SK-N-DZ (cell line): Measurements from ENCODE around the gene GATAD2A.
"Not testable (repeated sequence)": the region's sequence is repeated elsewhere in the genome, so short reads cannot be mapped to it uniquely, and the experiment has no call there.

ENCODE experiments used
- DNase-seq: peaks from one replicate; pipeline ENCODE4 v3.0.0-alpha.2; 2015; ENCODE audit warnings: low spot score

Gene GATAD2A

DNA sequence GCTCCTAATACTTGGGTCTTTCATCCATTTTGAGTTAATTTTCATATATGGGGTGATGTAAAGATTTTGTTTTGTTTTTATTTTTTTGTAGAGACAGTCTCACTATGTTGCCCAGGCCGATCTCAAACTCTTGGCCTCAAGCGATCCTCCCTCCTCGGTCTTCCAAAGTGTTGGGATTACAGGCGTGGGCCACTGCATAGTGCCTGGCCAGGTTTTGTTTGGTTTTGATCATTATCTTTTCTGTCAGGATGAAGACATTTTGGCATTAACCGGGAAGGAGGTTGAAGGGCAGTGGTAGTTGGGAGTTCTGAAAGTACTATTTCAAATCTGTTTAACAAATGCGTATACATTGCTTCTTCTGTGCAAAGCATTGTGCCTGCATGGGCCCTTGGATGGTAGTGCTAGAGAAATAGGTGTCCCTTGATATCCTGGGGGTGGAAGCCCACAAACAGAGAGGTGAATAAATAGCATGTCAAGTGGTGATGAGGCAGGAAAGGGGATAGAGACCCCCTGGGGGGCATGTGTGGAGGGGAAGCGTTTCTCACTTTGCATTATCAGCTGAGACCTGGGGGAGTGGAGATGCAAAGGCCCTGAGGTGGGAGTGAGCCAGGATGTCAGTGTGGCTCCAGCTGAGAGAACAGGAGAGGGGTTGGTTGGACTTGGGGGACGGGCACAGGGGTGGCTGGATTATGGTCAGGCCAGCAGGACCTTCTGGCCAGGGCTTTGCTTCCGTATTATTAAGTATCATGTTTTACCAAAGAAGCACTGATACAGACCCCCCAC, 41.4 kb downstream of the GATAD2A start:
- no peak for DNase-seq

DNA sequence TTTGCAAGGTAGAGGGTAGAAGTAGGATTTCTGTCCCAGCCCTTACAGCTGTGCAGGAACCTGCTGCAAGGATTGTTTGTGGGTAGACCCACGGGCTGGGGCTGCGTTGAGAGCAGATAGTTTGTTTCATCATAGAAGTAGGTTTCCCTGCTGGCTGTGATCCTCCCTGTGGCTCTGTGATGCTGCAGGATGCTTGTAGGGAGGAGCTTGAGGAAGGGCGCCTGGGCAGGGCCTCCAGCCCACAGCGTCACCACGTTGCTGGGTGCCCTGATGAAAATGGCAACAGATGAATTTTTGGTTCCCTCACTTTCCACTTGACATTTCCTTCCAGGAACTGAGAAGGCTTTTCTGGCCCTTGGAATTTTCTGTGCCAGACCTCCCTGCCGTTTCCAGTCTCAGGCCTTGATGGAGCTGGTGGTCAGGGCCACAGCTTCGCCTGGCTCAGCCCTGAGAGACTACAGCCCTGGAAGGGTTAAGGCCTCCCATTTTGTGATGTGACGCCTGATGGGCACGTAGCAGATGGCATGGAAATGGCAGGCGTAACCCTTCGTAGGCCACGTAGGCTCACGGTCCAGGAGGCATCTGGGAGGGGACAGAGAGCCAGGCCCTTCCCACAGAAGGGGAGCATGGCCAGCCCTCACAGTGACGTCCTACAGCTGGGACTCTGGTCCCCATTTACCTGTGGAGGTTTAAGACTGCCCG, 42.2 kb downstream of the GATAD2A start:
- no peak for DNase-seq

DNA sequence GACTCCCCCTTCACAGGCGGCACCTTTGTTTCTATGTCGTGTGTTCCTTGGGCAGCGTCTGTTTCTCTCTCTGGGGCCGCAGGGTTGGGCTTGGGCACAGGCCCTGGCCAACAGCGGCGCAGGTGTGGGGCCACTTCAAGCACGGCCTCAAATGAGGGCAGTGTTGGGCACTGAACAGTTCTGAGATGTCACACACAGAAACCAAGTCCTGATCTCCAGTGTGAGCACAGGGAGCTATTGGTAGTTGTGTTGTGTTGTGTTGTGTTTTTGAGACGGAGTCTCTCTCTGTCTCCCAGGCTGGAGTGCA, 42.7 kb downstream of the GATAD2A start:
- DNase-seq, result no peak

DNA sequence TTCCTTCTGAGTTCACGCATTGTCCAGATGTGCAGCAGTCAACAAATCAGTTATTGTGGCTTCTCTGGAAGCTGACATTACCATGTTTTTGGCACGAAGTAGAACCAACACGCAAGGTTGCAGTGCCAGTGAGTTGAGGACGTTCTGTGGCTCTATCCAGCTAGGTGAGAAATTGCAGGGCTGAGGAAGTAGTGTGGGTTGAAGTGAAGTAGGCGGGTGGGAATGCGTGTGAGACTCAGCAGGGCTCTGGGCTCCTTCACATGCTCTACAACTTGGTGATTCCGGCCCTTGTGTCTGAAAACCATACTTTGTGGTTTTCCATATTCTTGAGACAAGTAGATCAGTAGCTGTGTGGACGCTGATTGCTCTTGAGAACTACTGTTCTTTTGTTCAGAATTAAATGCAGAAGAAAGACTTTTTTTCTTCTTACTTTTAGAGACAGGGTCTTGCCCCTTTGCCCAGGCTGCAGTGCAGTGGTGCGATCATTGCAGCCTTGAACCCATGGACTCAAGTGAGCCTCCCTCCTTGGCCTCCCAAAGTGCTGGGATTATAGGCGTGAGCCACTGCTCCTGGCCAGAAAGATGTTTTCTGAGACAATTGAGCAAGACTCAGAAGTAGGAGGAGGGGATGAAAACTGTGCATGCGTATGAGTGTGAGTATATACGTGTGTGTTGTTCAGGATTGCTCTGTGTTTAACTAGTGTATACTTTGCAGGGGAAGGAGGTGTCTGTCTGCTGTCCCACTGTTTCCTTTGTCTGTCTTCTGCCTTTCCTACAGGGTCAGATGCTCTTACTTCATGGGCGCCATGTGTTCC, 46.2 kb downstream of the GATAD2A start:
- no peak for DNase-seq

DNA sequence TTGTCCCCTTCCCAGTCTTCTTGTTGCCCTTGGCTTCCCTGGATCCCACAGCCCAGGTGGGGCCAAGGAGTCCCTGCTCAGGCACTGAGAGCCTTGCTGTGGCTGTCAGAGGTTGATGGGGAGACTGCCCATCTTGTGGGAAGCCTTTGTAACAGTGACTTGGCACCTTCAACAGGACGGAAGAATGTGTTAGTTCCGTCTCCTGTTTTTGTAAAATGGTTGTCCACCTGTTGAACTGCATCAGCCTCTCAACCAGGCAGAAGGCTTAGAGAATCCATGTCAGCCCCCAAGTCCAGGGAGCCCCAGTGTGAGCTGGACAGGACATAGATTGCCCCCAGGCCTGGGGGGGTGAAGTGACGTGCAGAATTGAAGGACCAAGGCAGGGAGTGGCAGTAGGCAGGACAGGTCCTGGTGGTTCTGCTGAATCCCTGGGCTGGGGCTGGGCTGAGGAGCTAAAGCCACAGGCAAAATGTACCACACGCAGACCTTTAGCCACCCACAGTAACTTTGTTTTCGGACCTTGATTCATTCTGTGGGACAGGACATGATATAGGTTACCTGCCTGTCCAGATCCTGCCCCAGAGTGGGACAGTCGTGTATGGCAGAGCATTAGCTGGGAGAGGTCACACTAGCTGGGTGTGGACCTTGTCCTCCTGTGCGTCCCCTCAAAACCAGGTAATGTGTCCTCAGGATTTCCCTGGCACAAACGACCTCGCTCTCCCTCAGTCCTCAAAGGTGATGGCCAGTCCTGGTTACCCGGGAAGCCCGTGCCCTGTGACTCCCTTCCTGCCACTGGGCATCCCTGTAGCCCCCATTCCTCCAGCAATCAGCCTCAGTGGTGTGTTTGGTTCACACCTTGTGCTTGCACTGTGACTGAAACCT, 47.0 kb downstream of the GATAD2A start:
- DNase-seq, result no peak

DNA sequence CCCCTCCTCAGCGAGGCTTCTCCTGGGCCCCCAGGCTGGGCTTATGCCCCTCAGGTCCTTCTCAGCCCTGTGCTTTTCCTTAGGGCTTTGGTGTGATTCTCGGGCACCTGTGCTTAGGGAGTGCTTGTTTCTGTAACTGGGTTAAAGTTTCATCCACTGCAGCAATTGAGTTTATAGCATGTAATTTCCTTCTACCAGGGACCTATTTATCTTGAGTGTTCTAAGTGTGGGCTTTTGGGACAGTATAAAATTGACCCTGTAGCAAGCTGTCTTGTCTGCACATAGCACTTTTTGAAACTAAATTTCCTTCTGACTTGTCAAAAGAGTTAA, 47.6 kb downstream of the GATAD2A start:
- no peak for DNase-seq

DNA sequence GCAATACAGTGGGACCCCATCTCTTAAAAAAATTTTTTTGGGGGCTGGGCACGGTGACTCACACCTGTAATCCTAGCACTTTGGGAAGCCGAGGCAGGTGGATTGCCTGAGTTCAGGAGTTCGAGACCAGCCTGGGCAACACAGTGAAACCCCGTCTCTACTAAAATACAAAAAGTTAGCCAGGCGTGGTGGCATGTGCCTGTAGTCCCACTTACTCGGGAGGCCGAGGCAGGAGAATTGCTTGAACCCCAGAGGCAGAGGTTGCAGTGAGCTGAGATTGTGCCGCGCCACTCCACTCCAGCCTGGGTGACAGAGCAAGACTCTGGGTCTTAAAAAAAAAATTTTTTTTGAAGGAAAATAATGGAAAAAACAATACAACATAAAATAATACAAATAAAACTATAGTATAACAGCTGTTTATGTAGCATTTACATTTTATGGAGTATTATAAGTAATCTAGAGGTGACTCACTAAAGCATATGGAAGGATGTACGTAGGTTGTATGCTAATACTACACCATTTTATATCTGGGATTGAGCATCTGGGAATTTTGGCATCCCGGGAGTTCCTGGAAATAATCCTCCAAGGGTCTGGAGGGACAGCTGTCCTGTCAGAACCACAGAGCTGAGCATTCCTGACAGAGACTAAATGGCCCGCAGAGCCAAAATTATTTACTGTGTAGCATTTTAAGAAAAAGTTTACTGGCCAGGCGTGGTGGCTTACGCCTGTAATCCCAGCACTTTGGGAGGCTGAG, 49.9 kb downstream of the GATAD2A start:
- DNase-seq, result not testable (repeated sequence)

DNA sequence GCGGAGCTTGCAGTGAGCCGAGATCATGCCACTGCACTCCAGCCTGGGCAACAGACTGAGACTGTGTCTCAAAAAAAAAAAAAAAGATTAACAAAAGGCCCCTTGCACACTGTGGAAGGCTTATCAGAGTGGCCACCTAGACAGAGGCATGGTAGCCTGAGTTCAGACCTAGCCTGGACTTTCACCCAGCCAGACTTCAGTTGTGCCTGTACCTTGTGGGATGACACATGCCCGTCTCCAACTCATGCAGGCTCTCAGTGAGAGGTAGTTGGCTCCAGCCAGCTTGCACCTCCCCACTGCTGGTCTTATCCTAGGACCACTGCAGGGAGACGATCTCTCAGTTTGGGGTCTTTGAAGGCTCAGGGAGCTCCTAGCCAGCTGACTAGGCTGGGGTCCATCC, 52.2 kb downstream of the GATAD2A start:
- no peak for DNase-seq

DNA sequence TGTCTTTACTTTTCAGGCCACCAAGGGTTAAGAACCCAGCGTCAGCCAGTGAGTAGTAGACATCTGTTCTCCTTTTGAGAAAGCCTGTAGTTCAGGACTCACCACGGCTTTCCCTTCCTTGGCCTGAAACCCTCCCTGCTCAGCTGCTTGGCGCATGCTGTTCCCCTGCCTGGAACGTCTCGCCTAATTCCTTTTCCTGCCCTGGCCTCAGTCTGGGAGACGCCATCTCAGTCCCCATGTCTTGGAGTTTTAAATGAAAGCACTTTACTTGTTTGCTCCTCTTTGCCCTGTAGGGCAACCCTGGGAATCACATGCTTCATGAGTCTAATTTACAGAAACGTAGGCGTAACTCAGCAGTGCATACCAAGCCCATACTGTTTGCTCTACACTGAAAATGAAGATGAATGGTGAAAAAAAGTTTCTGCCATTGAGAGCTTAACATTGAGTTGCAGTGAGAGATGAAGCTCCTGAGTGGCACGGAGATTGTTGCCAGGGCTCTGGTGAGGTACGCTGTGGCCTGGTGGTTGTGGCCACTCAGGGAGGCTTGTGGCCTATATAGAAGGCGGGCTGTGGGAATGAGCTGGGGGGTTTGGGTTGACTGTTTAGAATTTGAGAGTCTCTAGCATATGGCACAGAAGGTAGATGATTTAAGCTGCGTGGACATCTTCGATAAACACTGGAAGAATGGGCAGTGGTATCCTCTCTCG, 52.8 kb downstream of the GATAD2A start:
- no peak for DNase-seq

DNA sequence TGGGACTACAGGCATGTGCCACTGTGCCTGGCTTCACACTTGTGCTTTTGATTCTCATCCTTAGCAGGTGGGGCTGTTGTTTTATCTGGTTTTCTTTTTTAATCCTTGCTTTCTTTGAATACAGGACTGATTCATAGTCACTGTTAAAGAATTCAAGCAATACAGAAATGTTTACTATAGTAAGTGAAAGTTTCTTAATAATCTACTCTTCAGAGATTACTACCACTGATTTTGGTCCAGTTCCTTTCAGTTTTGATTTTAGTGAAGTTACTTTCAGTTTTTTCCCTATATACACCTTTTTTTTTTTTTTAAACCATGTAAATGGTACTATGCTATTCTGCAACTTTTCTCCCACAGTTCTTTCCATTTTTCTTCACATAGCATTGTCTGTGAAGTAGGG, 53.6 kb downstream of the GATAD2A start:
- no peak for DNase-seq

DNA sequence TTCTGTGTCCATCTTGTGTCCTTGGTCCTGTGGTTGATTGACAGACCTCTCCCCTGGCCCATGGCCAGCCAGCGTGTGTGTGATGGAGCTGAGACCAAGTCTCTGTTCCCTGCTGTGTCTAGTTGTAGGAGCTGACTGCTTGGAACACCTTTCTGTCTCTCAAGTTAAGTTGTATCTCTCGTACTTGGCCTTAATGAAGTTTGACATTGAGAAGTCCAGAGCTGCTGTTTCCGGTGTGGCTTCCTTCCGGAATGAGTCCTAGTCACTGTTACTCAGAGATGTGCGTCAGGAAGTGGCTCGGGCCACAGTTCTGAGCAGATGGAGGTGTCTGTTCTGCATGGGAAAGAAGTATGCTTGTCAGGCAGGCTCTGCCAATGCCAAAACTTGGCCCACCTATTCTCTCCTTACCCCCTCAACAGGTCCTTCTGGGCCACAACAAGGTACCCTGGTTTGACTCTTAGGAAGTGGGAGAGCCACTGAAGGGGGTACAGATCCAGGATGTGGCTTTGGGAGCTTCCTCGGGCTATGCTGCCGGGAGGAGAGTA, 54.3 kb downstream of the GATAD2A start:
- DNase-seq, result no peak

DNA sequence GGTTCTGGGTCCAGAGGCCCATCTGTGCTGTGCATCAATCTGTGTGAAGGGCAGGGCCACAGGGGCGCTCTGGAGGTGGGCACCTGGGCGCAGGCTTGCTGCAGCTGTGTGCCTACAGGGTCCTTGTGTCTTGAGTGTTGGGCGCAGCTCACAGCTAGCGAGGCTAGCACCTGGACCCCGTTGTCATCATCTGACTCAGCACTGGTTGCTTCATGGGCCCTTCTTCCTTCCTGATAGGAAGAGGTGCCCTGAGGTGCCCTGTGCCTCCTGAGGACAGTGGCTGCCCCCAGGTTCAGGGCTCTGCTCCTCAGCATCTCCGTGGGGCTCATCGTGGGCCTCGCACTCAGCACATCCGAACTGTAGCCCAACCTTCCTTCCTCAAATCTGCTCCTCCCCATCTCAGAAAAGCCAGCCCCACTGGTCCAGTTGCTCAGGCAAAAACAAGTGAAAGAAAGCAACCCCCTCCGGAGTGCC, 54.8 kb downstream of the GATAD2A start:
- DNase-seq, result no peak

DNA sequence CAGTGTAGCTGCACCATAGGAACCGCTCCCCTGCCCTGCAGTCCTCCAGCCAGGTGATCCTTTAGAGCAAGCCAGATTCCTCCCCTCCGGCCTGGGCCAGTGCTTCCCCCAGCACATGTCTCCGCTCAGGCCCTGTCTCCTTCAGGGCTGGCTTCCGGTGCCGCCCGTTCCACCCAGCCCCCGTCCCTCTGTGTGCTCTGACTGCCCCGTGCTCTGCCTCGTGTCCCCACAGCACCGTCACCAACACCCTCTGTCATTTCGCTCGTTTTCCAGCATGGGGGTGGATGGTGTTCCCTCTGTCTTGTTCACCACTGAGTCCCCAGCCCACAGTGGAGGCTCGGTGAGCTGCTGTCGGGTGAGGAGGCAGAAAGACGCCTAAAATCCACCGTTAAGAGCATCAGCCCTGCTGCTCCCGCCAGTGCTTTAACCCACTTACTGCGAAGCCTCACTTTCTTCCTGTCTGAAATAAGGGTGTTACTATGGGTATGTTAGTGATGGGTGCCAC, 55.3 kb downstream of the GATAD2A start:
- peak; percentile 50 for DNase-seq

DNA sequence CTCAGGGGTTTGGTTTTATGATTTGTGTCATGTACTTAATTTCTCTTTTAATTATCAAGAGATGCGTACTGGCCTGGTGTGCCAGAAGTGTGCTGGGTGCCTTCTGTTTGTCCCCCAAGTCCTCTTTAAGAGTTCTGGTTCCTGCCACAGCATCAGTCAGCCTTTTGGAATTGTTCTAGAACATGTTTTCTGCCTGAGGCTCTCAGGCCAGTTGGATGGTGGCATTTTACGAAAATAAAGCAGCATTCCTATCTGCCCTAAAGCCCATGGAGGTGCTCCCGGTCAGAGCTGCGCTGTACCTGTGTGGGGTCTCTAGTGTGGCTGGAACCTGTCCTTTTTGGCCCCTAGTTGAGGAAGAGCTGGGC, 55.8 kb downstream of the GATAD2A start:
- DNase-seq, result no peak

DNA sequence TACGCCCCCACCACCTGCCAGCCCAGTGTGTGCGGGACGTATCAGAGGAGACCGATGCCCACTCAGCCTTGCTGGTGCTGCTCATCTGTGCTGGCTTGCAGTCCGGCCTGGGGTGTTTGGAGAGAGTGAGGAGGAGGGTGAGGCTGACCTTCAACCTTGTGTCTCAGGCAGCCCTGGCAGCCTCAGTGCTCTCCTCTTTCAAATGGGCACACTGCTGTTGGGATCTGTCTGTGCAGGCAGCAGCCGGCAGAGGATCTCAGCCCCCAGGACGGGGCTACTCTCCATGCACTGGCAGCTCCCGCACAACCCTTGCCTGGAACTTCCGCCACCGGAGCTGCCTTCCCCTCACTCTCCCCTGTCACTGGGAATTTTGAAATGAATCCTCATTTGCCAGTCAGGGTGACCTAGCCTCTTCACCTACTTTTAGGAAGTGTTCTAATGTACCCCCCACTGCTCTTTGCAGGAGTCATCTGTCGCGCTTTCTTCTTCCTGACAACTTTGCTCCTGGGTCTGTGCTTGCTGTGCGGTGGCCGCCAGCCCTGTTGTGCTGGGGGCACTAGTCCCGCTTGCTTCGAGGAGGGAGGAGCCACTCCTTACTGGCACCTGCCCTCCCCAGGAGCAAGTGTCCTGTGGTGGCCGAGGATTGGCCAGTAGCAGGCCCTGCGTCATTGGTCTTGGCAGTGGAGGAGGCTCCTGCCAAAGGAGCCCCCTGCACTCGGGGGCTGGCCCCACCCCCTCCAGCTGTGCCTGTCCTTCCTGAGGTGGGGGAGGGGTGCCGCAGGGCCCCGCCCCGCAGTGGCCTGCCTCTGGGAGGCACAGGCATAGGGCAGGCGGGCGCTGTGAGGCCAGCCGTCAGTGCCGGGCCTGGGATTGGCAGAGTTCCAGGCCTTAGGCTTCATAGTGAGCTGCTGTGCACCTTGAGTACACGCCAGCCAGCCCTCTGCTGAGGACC, 56.5 kb downstream of the GATAD2A start:
- DNase-seq, result peak; percentile 87

DNA sequence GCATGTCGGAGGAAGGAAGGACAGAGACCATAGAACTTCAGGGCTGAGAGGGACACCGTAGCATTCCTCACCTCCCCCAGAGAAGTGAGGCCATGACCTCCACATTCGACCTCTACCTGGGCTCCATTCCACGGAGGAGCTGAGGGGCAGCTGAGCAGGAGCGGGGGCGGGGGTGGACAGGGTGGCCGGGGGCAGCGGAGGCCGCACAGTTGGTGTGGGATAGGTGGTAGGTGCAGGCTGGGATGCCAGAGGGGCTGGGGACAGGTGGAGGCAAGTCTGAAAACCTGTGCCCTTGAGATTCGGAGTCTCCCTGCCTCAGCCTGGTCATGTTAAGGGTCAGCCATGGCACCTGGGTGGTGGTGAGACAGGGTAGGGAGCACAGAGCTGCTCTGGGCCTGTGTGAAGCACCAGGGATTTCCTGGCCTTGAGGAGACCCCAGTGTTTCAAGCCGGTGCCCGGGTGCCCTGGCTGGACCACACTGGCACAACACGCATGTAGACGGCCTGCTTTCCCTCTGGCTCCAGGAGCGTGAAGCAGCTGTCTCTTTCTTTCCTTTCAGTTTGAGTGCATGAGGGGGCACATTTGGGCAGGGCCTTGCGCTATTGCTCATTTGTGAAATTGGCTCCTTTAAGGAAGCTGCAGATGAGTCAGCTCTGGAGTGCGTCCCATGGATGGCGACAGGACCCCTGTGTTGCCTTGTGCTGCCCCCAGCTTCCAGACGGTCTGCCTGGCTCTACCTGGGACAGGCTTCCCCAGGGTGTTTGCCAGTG, 58.1 kb downstream of the GATAD2A start:
- no peak for DNase-seq

DNA sequence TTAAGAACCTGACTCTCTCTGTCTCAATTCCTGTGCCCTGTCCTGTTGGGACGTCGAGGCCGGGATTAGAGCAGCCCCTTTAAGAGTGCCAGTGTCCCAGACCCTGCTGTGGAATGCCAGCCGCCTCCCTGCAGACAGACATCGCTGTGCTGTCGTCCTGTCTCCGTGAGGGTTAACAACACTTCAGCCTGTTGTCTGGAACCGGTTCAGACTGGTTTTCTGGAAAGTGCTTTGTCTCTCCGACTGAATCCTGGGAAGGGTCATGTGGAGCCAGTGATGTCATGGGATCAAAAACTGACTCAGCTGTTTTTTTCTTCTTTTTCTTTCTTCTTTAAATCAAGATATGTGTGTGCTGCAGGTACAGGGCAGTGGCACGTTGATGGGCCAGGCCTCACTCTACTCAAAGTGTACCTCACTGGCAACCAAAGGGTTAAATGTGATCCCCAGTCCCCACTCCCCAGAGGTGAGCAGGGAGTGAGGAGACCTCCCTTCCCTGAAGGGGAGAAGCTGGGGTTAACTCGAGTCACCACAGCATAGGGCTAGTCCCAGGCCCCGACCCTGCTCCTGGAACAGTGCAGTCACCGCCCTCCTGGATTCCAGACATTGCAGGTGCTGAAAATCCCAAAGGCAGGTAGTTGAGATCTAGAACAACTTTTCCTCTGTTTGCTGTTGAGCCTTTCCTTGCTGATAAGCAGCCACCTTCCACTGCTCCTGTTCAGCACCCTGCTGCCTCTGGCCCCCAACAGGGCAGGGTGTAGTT, 59.0 kb downstream of the GATAD2A start:
- no peak for DNase-seq
